GM20431 (cell line): ENCODE data around the gene CTNNBL1.
"Not testable (repeated sequence)": the region's sequence is repeated elsewhere in the genome, so short reads cannot be mapped to it uniquely, and the experiment has no call there.

Experiments
- in situ Hi-C: fragments of 300-500 bp; cut with MseI, MboI; formaldehyde crosslinking; loops from one replicate; pipeline ENCODE4 v1.15.0; 2020; ENCODE audit warnings: low sequenced_read_pairs; ENCODE audit not compliant: unreplicated experiment

The CTNNBL1 gene

GRCh38 chr20:37704955-37705354, 11.1 kb downstream of the CTNNBL1 start:
- in situ Hi-C loops = no loop called here

- in situ Hi-C loops = no loop called here
These were observed 12.5 kb downstream of the CTNNBL1 start for GRCh38 chr20:37706298-37706697.

GRCh38 chr20:37711001-37711400, 17.2 kb downstream of the CTNNBL1 start:
- in situ Hi-C loops = no loop called here

GRCh38 chr20:37711994-37712964, 18.4 kb downstream of the CTNNBL1 start:
- in situ Hi-C loops = no loop called here

GRCh38 chr20:37713396-37713795, 19.6 kb downstream of the CTNNBL1 start:
- in situ Hi-C loops = no loop called here

GRCh38 chr20:37714978-37715672, 21.3 kb downstream of the CTNNBL1 start:
- in situ Hi-C loops = no loop called here

GRCh38 chr20:37721751-37722150, 27.9 kb downstream of the CTNNBL1 start:
- in situ Hi-C loops = no loop called here

GRCh38 chr20:37722312-37722711, 28.5 kb downstream of the CTNNBL1 start:
- in situ Hi-C loops = not testable (repeated sequence)

GRCh38 chr20:37723668-37724067, 29.8 kb downstream of the CTNNBL1 start:
- in situ Hi-C loops = no loop called here

- in situ Hi-C loops = no loop called here
These were observed 31.3 kb downstream of the CTNNBL1 start for GRCh38 chr20:37725165-37725564.

- in situ Hi-C loops = no loop called here
These were observed 32.0 kb downstream of the CTNNBL1 start for GRCh38 chr20:37725855-37726254.

- in situ Hi-C loops = no loop called here
These were observed 32.5 kb downstream of the CTNNBL1 start for GRCh38 chr20:37726321-37726720.

GRCh38 chr20:37726971-37727956, 33.4 kb downstream of the CTNNBL1 start:
- in situ Hi-C loops = no loop called here

GRCh38 chr20:37727957-37728634, 34.3 kb downstream of the CTNNBL1 start:
- in situ Hi-C loops = no loop called here

- in situ Hi-C loops = no loop called here
These were observed 34.8 kb downstream of the CTNNBL1 start for GRCh38 chr20:37728635-37728983.

- in situ Hi-C loops = no loop called here
These were observed 35.6 kb downstream of the CTNNBL1 start for GRCh38 chr20:37729452-37729851.

- in situ Hi-C loops = no loop called here
These were observed 36.1 kb downstream of the CTNNBL1 start for GRCh38 chr20:37729909-37730308.

- in situ Hi-C loops = no loop called here
These were observed 39.6 kb downstream of the CTNNBL1 start for GRCh38 chr20:37733416-37733815.

- in situ Hi-C loops = no loop called here
These were observed 40.6 kb downstream of the CTNNBL1 start for GRCh38 chr20:37734228-37734985.
